Keratinocyte (primary cell): Measurements from ENCODE around the gene STARD3. TPM values are rescaled to one million over a fixed set of nuclear protein-coding genes. Genes with fewer than 3 reads are reported as not detected.

Experiments used
- DNase-seq: peaks from one replicate; pipeline ENCODE4 v3.0.0-alpha.2; 2011; ENCODE audit warnings: low read depth, missing footprints, low spot score
- FAIRE-seq: peaks from 2 replicates; lab custom pipeline; 2011; peaks lifted over from hg19 to GRCh38; lab: Jason Lieb, UNC
- H2AFZ ChIP-seq: 2 replicates; pipeline ENCODE4 v1.6.0; 2012; ENCODE audit warnings: low read length, control low read depth, inconsistent platforms; ENCODE audit not compliant: control insufficient read depth
- H3K27ac ChIP-seq: 2 replicates; pipeline ENCODE4 v1.5.1; 2011; ENCODE audit warnings: low read length; ENCODE audit not compliant: control insufficient read depth, insufficient read depth
- H3K27me3 ChIP-seq: 3 replicates; pipeline ENCODE4 v1.6.0; 2011; ENCODE audit warnings: low read length; ENCODE audit not compliant: control insufficient read depth, insufficient read depth; ENCODE audit errors: extremely low read depth
- H3K36me3 ChIP-seq, 2 experiments: 2 replicates in 1 of 2; 3 replicates in 1 of 2; pipeline ENCODE4 v1.5.1; 2011; ENCODE audit warnings: low read length in 2 of 2, mild to moderate bottlenecking in 1 of 2; ENCODE audit not compliant: control insufficient read depth in 2 of 2, insufficient read depth in 2 of 2; ENCODE audit errors: extremely low read depth in 1 of 2
- H3K4me1 ChIP-seq: 3 replicates; pipeline ENCODE4 v1.5.1; 2011; ENCODE audit warnings: low read length; ENCODE audit not compliant: control insufficient read depth, insufficient read depth; ENCODE audit errors: extremely low read depth
- H3K4me2 ChIP-seq: 3 replicates; pipeline ENCODE4 v1.6.0; 2011; ENCODE audit warnings: low read depth, low read length; ENCODE audit not compliant: control insufficient read depth, insufficient read depth; ENCODE audit errors: extremely low read depth
- H3K4me3 ChIP-seq, 3 experiments: fragments of 200-600 bp in 1 of 3; sonication (generic) in 1 of 3; 2 replicates in 2 of 3; 3 replicates in 1 of 3; pipeline ENCODE4 v1.5.1; 2011 to 2016; ENCODE audit warnings: low read length in 3 of 3, mild to moderate bottlenecking in 3 of 3, control low read depth in 2 of 3, inconsistent platforms in 1 of 3, low read depth in 1 of 3, mixed read lengths in 1 of 3, mixed run types in 1 of 3, moderate library complexity in 1 of 3; ENCODE audit not compliant: control insufficient read depth in 2 of 3, insufficient read depth in 2 of 3; ENCODE audit errors: extremely low read depth in 1 of 3
- H3K79me2 ChIP-seq: 2 replicates; pipeline ENCODE4 v1.6.0; 2012; ENCODE audit warnings: low read length; ENCODE audit not compliant: control insufficient read depth, insufficient read depth
- H3K9ac ChIP-seq: 3 replicates; pipeline ENCODE4 v1.6.0; 2011; ENCODE audit warnings: low read length; ENCODE audit not compliant: control insufficient read depth, insufficient read depth; ENCODE audit errors: extremely low read depth
- H3K9me1 ChIP-seq: 3 replicates; pipeline ENCODE4 v1.6.0; 2011; ENCODE audit warnings: low read length; ENCODE audit not compliant: control insufficient read depth, insufficient read depth; ENCODE audit errors: extremely low read depth
- H3K9me3 ChIP-seq: 2 replicates; pipeline ENCODE4 v1.5.1; 2012; ENCODE audit warnings: low read depth, low read length; ENCODE audit not compliant: control insufficient read depth
- H4K20me1 ChIP-seq: 3 replicates; pipeline ENCODE4 v1.6.0; 2011; ENCODE audit warnings: low read length; ENCODE audit not compliant: control insufficient read depth, insufficient read depth; ENCODE audit errors: extremely low read depth
- CTCF ChIP-seq, 3 experiments: IDR thresholded peaks in 1 of 3; conservative IDR thresholded peaks in 1 of 3; optimal IDR thresholded peaks in 1 of 3; 2 replicates in 2 of 3; 3 replicates in 1 of 3; pipeline versions ENCODE3 to v1.5.1; 2011; ENCODE audit warnings: low read length in 3 of 3, mild to moderate bottlenecking in 3 of 3, moderate library complexity in 2 of 3, control low read depth in 1 of 3, inconsistent platforms in 1 of 3; ENCODE audit not compliant: insufficient read depth in 2 of 3; ENCODE audit errors: extremely low read depth in 1 of 3
- EZH2 ChIP-seq: IDR thresholded peaks from one replicate; pipeline ENCODE4 v1.6.1; 2012; ENCODE audit warnings: inconsistent platforms, mild to moderate bottlenecking, low read length, moderate library complexity
- dilution Hi-C: fragments of 300-500 bp; cut with MboI; formaldehyde crosslinking; loops from one replicate; pipeline ENCODE4 v1.7.0; 2020; ENCODE audit warnings: low sequenced_read_pairs; ENCODE audit not compliant: extremely low pct_ligation_motif_present
- polyA plus RNA-seq, 5 experiments: library from polyadenylated mRNA; depleted of rRNA in 3 of 5; stranded (reverse) in 3 of 5; stranded (forward) in 1 of 5; unstranded in 1 of 5; fragments of >200 nt; gene quantifications; 1 replicate in 1 of 5; 2 replicates in 3 of 5; 3 replicates in 1 of 5; pipeline versions ENCODE4 v1.2.1 to v1.2.3, GENCODE V29; 2011 to 2012; ENCODE audit warnings: missing spikeins in 2 of 5, low read depth in 1 of 5, low replicate concordance in 1 of 5

The STARD3 gene
- polyA plus RNA-seq, 1 donor (not counting 4 experiments of a cell fraction or from before 2014, with no cell fraction given), result 29.0 TPM

- no peaks in the 10 kb centered on the region for H3K36me3 ChIP-seq
- H3K27me3 ChIP-seq, result peaks cover 49% of the 10 kb centered on the region
- H4K20me1 ChIP-seq, result no peaks in the 10 kb centered on the region
- no peak overlapping the region for H2AFZ ChIP-seq
- TF ChIP-seq EZH2 (no peak), CTCF (optimal IDR thresholded peaks at IDR 0.05 in 1 of 3, IDR thresholded peaks at IDR 0.05 in 1 of 3, conservative IDR thresholded peaks at IDR 0.05 in 1 of 3; ENCODE audit: extremely low read depth in 1 of 3, insufficient read depth in 2 of 3, low read length in 3 of 3) (no peak)
- H3K9ac ChIP-seq, result no peak overlapping the region
- H3K4me3 ChIP-seq, result no peak overlapping the region
- H3K9me3 ChIP-seq, result no peaks in the 10 kb centered on the region
- no peak overlapping the region for H3K4me2 ChIP-seq
- no peak for DNase-seq
- dilution Hi-C loops, result no loop called here
- no peak overlapping the region for H3K27ac ChIP-seq
- no peaks in the 10 kb centered on the region for H3K9me1 ChIP-seq
- FAIRE-seq, result no peak
- H3K4me1 ChIP-seq, result no peaks in the 10 kb centered on the region
- H3K79me2 ChIP-seq, result no peaks in the 10 kb centered on the region
Measured at GRCh38 chr17:39612935-39613464, 23.9 kb upstream of the STARD3 start.

- no peak overlapping the region for H3K27ac ChIP-seq
- no peaks in the 10 kb centered on the region for H3K4me1 ChIP-seq
- H3K4me3 ChIP-seq, result no peak overlapping the region
- H3K9me1 ChIP-seq, result no peaks in the 10 kb centered on the region
- dilution Hi-C loops, result no loop called here
- no peaks in the 10 kb centered on the region for H3K9me3 ChIP-seq
- no peaks in the 10 kb centered on the region for H4K20me1 ChIP-seq
- no peak for DNase-seq
- no peaks in the 10 kb centered on the region for H3K79me2 ChIP-seq
- peaks cover 36% of the 10 kb centered on the region for H3K27me3 ChIP-seq
- TF ChIP-seq EZH2 (no peak), CTCF (optimal IDR thresholded peaks at IDR 0.05 in 1 of 3, IDR thresholded peaks at IDR 0.05 in 1 of 3, conservative IDR thresholded peaks at IDR 0.05 in 1 of 3; ENCODE audit: extremely low read depth in 1 of 3, insufficient read depth in 2 of 3, low read length in 3 of 3) (no peak)
- H3K9ac ChIP-seq, result no peak overlapping the region
- H3K36me3 ChIP-seq, result no peaks in the 10 kb centered on the region
- H3K4me2 ChIP-seq, result no peak overlapping the region
- FAIRE-seq, result no peak
- no peak overlapping the region for H2AFZ ChIP-seq
Measured at GRCh38 chr17:39614545-39615157, 22.3 kb upstream of the STARD3 start.
